Measurements from ENCODE around the gene AP3S1.

AP3S1 gene

GRCh38 chr5:115825948-115826347, 15.8 kb upstream of the AP3S1 start:
- no peak for DNase-seq

- no peak for DNase-seq
These were observed 11.8 kb upstream of the AP3S1 start for GRCh38 chr5:115829913-115830312.

- no peak for DNase-seq
These were observed 10.5 kb upstream of the AP3S1 start for GRCh38 chr5:115831163-115831768.

- DNase-seq = no peak
These were observed 6.3 kb upstream of the AP3S1 start for GRCh38 chr5:115835481-115835880.

GRCh38 chr5:115838885-115839518, 2.7 kb upstream of the AP3S1 start:
- DNase-seq = no peak

- no peak for DNase-seq
These were observed 862 bp upstream of the AP3S1 start for GRCh38 chr5:115840873-115841272.

GRCh38 chr5:115842089-115842935, 577 bp downstream of the AP3S1 start:
- DNase-seq = no peak

- no peak for DNase-seq
These were observed 1.2 kb downstream of the AP3S1 start for GRCh38 chr5:115842952-115843351.

- no peak for DNase-seq
These were observed 1.9 kb downstream of the AP3S1 start for GRCh38 chr5:115843444-115844130.

- no peak for DNase-seq
These were observed 2.6 kb downstream of the AP3S1 start for GRCh38 chr5:115844321-115844817.

GRCh38 chr5:115847290-115847689, 5.6 kb downstream of the AP3S1 start:
- DNase-seq = no peak

GRCh38 chr5:115849258-115849798, 7.6 kb downstream of the AP3S1 start:
- no peak for DNase-seq

- DNase-seq = no peak
These were observed 9.1 kb downstream of the AP3S1 start for GRCh38 chr5:115850744-115851416.

GRCh38 chr5:115854139-115854538, 12.4 kb downstream of the AP3S1 start:
- DNase-seq = no peak

- no peak for DNase-seq
These were observed 14.2 kb downstream of the AP3S1 start for GRCh38 chr5:115855959-115856358.

- no peak for DNase-seq
These were observed 15.3 kb downstream of the AP3S1 start for GRCh38 chr5:115857057-115857479.

GRCh38 chr5:115857626-115858349, 16.1 kb downstream of the AP3S1 start:
- DNase-seq = no peak

- no peak for DNase-seq
These were observed 16.7 kb downstream of the AP3S1 start for GRCh38 chr5:115858396-115858795.

GRCh38 chr5:115859378-115859777, 17.6 kb downstream of the AP3S1 start:
- DNase-seq = no peak

GRCh38 chr5:115869256-115869795, 27.6 kb downstream of the AP3S1 start:
- no peak for DNase-seq

- no peak for DNase-seq
These were observed 30.7 kb downstream of the AP3S1 start for GRCh38 chr5:115872447-115872846.

All from left hindlimb (tissue), 1 donor.